Stimulated activated CD8-positive, alpha-beta memory T cell treated with anti-CD3 and anti-CD28 coated beads, Interleukin-12 subunit alpha, Interleukin-12 subunit beta, amount 100 ng/mL, for 1 hour (primary cell): ENCODE results near the gene ITGB6.

Experiments used
- DNase-seq: peaks from one replicate; pipeline ENCODE4 v3.0.0-alpha.2; 2020; ENCODE audit warnings: low read depth

Gene ITGB6

DNA sequence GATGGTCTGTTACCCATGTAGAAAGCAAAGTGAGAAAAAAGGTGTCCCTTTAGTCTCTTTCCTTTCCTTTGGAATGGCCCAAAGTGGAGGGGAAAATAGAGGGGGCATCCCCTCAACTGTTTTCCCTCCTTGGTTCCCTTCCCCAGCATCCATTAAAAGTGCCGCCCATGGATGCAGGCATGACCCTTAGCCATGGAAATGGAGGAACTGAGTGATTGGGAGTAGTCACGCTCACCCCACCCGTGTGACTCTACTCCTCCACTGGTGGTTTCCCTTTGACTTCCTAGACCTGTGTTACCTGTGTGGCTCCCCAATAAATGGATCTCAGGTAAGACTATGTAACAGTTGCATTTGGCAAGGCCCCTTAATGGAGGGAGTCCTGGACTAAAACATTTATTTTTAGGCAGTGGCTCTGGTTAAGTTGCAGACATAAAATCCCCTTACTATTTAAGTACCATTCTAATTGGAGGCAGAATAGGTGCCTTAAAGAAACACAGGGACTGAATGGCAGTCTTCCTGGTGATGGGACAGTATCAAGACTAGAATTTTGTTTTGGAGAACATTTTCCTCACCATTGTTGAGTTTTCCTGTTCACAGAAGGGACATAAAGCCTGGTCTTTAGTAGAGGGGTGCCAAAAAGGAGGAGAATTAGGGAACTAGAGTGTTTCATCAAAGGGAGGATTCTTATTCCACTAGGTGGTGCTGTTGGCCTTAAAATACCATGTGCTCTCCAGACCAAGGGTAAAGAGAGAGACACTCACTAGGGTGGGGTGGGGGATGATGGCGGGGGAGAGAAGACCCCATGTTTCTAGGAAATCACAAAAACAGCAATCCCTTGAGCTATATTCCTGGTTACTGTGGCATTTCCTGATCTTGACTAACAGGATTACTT, 112.0 kb downstream of the ITGB6 start:
- DNase-seq: no peak

DNA sequence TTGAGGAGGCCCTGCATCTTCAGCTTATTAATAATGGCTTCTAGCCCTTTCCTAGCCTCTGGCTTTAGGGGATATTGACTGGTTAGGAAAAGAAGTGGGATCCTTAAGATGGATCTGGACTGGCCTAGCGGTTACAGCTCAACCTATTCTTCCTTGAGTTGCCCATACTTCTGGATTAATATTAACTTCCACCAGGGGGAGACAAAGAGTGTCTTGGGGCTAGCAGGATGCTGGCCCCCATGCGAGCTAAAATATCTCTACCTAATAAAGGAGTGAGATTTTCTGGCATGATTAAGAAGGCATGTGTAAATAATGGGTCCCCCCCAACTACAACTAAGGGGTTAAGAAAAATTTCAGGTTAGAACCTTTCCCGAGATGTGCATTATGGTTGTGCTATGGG, 114.4 kb downstream of the ITGB6 start:
- DNase-seq: no peak

GRCh38 chr2:160077912-160078810, 121.9 kb downstream of the ITGB6 start:
- no peak for DNase-seq

DNA sequence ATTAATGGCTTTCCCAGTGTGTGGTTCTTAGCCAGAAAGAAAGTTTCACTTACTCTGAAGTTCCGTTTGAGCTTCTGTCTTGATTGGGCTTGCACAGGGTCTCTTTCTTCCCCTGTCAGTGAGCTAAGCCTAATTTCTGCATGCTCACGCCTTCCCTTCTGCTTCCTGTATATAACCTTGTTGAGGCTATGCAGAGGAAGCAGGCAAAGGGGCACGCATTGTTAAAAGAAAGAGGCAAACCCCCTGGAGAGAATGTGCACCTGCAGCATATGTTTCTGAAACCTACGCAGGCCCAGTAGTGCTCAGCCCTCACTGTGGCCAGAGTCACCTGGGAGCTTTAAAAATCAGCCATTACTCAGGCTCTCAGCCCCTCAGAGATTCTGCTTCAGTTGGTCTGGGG, 123.2 kb downstream of the ITGB6 start:
- no peak for DNase-seq

GRCh38 chr2:160076241-160076640, 123.8 kb downstream of the ITGB6 start:
- no peak for DNase-seq

- DNase-seq: no peak
Measured at GRCh38 chr2:160075171-160075570, 124.9 kb downstream of the ITGB6 start.

- no peak for DNase-seq
Measured at GRCh38 chr2:160073284-160073888, 126.7 kb downstream of the ITGB6 start.

DNA sequence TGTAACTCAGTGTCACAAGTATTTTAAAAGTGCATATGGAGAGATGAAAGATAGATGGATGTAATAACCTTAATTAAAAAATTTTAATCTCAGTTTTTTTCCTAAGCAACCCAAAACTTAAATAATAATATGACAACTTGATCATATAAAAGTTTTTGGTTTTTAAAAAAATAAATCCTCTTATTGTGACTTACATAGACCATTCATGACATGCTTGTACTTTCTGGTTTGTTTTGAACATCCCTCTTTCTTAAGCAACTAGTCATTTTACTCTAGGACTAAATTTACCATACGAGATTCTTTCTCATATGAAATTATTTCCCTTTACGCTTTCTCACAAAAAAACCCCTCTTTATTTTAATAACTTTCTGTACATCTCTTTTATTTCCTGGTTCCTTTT, 131.2 kb downstream of the ITGB6 start:
- DNase-seq: no peak

DNA sequence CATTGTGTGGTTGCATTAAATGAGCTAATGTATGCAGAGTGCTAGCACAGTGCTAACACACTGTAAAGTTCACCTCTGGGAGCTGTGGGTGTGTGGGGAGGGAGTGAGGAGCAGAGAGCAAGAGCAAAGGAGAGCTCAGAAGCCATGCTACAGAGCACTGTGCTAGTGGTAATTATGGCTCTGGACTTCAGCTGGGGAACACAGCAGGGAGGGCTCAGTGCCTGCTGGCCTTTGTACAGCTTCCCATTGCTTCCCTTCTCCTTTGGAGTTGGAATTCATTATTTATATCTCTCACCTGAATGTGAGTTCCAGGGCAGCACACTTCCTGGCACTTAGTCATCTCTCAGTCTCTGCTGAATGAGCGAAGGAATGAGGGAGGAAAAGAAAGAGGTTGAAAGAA, 135.2 kb downstream of the ITGB6 start:
- DNase-seq: no peak

DNA sequence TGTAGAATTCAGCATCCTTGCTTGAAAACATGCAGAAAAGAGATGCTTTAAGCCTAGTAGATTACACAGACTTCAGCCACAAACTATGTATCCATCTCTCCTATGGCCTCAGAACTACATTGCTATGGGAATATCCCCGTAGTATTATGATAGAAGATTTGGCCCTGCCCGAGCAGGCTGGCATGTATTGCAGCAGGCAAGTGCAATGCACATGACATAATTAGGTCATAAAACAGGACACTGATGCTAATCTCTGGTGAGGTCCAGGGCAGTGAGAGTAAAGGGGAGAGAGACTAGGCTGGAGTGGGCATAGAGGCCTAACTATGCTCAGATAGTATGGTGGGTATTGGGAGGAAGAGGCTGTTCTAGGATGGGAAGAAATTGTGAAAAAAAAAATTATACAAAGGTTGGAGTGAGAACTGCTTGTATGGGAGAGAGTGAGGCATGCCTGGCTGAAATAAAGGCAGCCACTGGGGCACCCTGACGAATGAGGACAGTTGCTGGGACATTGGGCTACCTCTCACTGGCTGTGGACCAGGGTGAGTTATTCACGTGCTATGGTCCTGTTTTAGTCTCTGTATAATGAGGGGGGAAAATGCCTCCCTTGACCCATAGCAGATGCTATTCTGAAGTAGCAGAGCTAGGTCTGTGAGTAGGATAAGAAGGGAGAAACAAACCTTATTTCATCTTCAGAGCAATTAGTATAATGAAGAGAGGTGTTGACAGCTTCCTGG, 136.0 kb downstream of the ITGB6 start:
- no peak for DNase-seq

DNA sequence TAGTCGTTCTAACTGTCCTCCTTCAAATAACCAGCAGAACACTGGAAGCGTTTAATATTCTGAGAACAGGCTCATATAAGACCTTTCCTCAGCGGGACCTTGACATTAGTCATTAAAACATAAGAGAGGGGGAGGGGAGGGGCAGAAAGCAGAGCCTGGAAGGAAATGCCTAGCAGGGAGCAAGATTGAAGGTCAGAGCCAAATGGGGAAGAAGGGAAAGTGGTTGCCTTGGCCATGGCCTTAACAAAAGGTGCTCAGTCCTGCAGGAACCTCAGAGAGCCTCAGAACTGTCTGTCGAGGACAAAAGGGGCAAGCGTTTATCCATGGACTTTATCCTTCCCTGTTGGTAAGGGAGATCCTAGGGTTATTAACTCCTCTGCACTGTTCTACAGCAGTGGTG, 136.8 kb downstream of the ITGB6 start:
- DNase-seq: no peak

DNA sequence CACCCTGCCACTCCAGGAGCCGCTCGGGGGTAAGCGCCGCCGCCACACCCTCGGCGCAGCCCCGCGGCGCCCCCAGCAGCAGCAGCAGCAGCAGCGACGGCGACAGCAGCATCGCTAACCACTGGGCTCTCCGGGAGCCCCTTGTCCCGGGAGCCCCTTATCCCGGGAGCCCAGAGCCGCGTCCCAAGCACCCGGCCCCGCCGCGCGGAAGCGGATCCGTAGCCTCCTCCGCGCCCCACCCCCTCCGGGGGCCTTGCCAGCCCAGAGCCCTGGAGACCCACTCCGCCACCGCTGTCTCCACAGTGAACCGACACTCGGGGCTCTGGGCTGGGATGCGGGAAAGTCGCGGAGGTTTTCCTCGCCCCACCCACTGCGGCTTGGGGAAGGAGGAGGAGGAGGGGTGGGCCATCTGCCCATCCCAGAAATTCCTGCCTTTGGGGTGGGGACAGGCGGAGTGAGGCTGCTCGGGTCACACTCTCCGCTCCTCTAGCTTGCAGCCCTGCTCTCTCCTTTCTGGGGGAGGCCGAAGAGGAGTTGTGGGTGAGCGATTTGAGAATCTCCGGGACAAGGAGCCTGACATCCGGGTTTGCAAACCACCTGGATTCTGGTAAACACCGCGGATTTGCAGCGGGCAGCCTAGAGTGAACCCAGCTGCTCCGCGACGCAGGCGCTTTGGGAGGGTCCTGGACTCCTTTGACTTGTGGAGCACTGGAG, 137.6 kb downstream of the ITGB6 start, which contains the start of gene PLA2R1:
PLA2R1 (minus strand) TSS at position 324 of the 714 bp plus-strand sequence; CDS start at position 112, 212 bp downstream.
- no peak for DNase-seq

DNA sequence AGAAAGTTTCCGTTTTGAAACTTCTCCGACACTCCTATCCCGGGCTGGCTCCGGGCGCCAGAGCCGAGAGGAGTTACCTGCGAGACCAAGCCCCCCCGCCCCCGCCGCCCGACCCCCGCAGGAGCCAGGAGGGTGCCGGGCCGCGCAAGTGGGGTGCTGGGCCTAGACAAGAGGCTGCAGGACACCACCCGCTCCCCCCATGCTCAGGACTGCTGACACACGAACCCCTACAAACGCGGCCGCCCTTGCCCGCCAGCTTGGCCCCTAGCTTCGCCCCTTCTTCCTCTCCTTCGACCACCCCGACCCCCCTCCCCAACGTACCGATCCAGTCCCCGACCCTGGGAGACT, 138.2 kb downstream of the ITGB6 start:
- DNase-seq: no peak

- no peak for DNase-seq
Measured at GRCh38 chr2:160061533-160061932, 138.5 kb downstream of the ITGB6 start.

DNA sequence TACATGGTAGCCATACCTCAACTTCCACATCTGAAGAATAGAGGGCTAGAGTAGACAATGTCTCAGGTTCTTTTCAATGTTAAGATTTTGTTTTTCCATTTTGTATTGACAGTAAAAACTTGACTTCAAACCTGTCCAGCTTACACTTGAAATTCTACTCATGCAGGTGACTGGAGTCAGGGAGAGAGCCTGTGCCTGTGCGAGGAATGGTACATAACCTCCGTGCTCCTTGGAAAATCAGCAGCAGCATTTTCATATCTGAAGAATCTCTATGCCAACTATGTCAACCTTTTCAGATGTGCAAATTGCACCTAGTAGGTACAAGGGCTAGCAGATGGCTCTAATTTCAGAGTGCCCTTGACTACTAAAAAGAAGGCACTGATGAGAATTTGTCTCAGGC, 139.8 kb downstream of the ITGB6 start:
- DNase-seq: no peak

GRCh38 chr2:160057356-160057755, 142.7 kb downstream of the ITGB6 start:
- DNase-seq: no peak

GRCh38 chr2:160055726-160056108, 144.4 kb downstream of the ITGB6 start:
- DNase-seq: no peak

DNA sequence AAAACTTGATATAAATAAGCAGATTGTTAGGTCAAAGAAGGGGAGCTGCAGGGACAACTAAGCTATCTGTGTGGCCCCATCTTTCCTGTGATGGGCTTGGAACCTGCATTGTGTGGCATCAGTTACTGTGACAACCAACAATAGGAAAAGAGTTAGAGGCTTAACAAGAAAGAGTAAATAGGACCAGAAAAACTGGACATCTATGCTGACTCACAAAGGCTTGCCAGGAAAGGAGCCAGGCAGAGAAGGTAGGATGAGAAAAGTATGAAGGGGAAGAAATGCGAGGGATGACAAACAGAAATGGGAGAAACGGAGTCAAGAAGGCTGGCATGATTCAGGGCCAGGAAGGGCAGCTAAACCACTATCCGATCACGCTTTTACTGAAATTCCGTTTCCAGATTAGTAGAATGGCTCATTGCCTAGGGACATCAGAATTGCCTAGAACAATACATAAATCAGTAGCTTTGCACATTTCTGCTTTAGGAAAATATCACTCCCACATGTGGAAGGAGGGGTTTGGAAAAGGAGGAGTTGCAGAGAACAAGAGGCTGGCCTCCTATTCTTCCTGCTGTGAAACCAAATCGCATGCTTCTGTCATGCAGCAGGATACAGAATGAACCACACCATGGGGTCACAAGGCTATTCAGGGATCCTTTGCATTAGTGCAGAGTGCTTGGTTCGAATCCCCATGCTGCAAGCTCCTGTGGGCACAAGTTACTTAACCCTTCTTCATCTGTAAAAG, 144.9 kb downstream of the ITGB6 start:
- DNase-seq: no peak

DNA sequence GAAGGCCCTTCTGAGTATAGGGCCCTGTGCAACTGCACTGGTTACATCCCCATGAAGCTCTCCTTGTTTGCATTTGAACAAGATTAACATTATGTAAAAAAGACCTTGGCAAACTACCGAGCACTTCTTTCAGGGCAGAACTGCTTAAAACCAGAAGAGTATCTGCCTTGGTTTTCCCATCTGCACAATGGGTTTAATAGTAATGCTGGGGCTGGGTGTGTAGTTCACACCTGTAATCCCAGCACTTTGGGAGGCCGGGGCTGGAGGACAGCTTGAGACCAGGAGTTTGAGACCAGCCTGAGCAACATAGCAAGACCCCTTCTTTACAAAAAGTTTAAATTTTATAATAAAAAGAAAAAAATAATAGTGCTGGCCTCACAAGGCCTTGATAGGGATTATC, 146.1 kb downstream of the ITGB6 start:
- DNase-seq: no peak

- no peak for DNase-seq
Measured at GRCh38 chr2:160052531-160052930, 147.5 kb downstream of the ITGB6 start.

- no peak for DNase-seq
Measured at GRCh38 chr2:160051371-160051800, 148.7 kb downstream of the ITGB6 start.
